ENCODE data around the gene FGFR2. TPM values are rescaled to one million over a fixed set of nuclear protein-coding genes. Genes with fewer than 3 reads are reported as not detected.

FGFR2 gene
- total RNA-seq, 6 donors from 2014 or later: 36.7 to 83.7 (median 64.1) TPM

DNA sequence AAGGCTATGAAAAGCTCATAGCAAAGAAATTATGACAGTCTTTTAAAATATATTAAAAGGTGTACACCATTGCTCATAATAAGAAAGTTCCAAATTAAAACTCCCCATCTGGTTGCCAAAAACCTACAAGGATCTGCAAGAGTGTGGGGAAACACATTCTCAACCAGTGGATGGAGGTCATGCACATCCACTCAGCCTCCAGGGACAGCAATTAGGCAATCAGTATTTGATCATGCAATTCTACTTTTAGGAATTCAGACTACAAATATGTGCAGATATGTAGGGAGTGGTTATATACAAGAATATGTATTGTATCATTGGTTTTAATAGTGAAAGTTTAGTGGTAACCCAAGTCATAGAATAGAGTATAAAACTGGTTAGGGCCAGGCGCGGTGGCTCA lies 157.8 kb downstream of the FGFR2 start:
- H3K9me3 ChIP-seq: no peaks in the 10 kb centered on the region
- ATAC-seq (ENCODE audit: low FRiP score in 2 of 2) (no peak), DNase-seq (no peak)
- TF ChIP-seq, protein P1, sequence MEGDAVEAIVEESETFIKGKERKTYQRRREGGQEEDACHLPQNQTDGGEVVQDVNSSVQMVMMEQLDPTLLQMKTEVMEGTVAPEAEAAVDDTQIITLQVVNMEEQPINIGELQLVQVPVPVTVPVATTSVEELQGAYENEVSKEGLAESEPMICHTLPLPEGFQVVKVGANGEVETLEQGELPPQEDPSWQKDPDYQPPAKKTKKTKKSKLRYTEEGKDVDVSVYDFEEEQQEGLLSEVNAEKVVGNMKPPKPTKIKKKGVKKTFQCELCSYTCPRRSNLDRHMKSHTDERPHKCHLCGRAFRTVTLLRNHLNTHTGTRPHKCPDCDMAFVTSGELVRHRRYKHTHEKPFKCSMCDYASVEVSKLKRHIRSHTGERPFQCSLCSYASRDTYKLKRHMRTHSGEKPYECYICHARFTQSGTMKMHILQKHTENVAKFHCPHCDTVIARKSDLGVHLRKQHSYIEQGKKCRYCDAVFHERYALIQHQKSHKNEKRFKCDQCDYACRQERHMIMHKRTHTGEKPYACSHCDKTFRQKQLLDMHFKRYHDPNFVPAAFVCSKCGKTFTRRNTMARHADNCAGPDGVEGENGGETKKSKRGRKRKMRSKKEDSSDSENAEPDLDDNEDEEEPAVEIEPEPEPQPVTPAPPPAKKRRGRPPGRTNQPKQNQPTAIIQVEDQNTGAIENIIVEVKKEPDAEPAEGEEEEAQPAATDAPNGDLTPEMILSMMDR (IDR thresholded peaks at IDR 0.05): no peak
- TF ChIP-seq EP300 (IDR thresholded peaks at IDR 0.05): no peak
- TF ChIP-seq POLR2AphosphoS5 (IDR thresholded peaks at IDR 0.05): no peak
- no peak for TF ChIP-seq POLR2A (IDR thresholded peaks at IDR 0.05)
- no peak overlapping the region for H3K4me3 ChIP-seq
- H3K4me1 ChIP-seq: peaks cover 0 to 8% (median 1%) of the 10 kb centered on the region in 4 donors
- H3K36me3 ChIP-seq: no peaks in the 10 kb centered on the region
- H3K27ac ChIP-seq: no peak overlapping the region
- 97 to 100% methylated on average over 2 of the region's 2 CpGs for WGBS, 2 donors
- H3K27me3 ChIP-seq: no peaks in the 10 kb centered on the region

DNA sequence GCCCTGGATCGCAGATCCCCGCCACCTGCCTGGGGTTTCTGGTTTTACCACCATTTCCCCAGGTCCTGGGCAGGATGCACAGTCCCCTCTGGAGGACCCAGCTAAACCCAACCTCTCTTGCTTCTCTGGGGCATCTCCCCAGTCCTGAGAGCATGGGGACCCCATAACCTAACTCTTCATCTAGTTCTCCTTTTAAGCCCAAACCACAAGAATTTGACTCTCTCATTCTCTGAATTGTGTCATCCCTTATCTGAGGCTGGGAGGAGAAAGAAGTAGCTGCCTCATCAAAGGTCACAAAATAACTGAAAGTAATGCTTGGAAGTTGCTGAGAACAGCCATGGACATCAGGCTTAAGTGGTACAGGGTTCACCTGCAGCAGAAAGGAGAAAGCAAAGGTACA lies 159.9 kb downstream of the FGFR2 start:
- Histone ChIP-seq H3K36me3 (no peaks in the 10 kb centered on the region), H3K9me3 (no peaks in the 10 kb centered on the region), H3K27me3 (no peaks in the 10 kb centered on the region), H3K4me1 (peaks cover 0 to 8% (median 1%) of the 10 kb centered on the region in 4 donors), H3K27ac (no peak overlapping the region), H3K4me3 (no peak overlapping the region)
- TF ChIP-seq POLR2AphosphoS5 (IDR thresholded peaks at IDR 0.05) (no peak), EP300 (IDR thresholded peaks at IDR 0.05) (no peak), POLR2A (IDR thresholded peaks at IDR 0.05) (no peak)
- TF ChIP-seq, protein P1 (IDR thresholded peaks at IDR 0.05): no peak
- DNase-seq: no peak
- 93 to 100% methylated on average over 2 of the region's 2 CpGs for WGBS, 2 donors
- ATAC-seq (ENCODE audit: low FRiP score in 2 of 2): no peak

DNA sequence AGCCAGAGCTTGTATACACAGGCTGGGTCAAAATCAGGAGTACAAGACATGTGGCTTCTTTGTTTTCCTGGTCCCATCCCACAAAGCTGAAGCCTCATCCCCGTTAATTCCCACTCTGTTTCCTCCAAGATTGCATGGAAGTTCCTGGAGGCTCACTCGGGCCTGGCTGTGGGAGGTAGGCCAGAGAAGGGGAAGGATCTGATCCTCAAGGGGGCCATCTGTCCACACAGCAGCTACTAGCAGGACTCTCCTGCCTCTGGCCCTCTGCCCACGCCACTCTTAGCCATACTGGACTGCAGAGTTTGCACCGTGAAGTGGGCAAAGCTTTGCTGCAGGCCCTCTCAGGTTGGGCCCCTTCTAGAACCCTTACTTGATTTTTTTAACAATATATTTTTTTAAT lies 160.6 kb downstream of the FGFR2 start:
- H3K27ac ChIP-seq: no peak overlapping the region
- no peaks in the 10 kb centered on the region for H3K36me3 ChIP-seq
- 36 to 37% methylated on average over 4 of the region's 4 CpGs for WGBS, 2 donors
- H3K4me3 ChIP-seq: no peak overlapping the region
- H3K4me1 ChIP-seq: peaks cover 0 to 8% (median 1%) of the 10 kb centered on the region in 4 donors
- DNase-seq (peak in 1 of 2 donors; percentile 70), ATAC-seq (ENCODE audit: low FRiP score in 2 of 2) (peak in 1 of 2 donors; percentile 30)
- TF ChIP-seq, protein P1 (IDR thresholded peaks at IDR 0.05): no peak
- TF ChIP-seq POLR2A (IDR thresholded peaks at IDR 0.05): no peak
- no peak for TF ChIP-seq POLR2AphosphoS5 (IDR thresholded peaks at IDR 0.05)
- no peak for TF ChIP-seq EP300 (IDR thresholded peaks at IDR 0.05)
- no peaks in the 10 kb centered on the region for H3K27me3 ChIP-seq
- H3K9me3 ChIP-seq: no peaks in the 10 kb centered on the region

DNA sequence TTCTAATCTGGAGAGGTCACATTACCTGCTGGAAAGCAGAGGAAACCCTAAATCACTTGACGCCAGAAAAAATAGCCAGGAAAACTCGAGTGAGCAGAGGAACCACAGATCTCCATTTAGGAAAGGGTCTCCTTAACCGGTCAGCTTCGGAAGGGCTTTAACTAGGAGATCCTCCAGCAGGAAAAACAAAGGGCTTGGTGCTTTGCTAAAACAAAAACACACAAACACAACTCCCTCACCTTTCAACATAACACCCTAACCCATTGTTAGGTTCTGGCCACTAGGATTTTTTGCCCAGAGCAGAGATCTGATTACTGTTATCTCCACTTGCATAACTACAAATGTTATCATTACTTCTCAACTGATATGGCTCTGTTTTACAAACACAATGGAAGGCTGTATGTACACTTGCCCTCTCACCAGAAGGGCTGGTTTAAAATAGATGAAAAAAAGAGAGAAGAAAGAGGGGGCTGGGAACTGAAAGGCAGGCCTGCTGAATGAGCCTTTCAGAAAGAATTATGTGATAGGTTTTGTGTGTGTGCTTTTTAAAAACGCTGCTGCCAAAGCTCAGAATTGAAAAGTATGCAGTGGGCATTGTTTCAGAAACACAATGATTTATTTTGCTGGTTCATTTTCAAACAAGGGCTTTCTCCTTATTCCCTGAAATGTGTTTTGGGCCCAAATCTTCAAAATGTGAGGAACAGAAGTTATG lies 161.5 kb downstream of the FGFR2 start:
- DNase-seq: no peak
- Histone ChIP-seq H3K27me3 (no peaks in the 10 kb centered on the region), H3K4me1 (peaks cover 0 to 8% (median 1%) of the 10 kb centered on the region in 4 donors), H3K4me3 (no peak overlapping the region), H3K36me3 (no peaks in the 10 kb centered on the region), H3K27ac (no peak overlapping the region), H3K9me3 (no peaks in the 10 kb centered on the region)
- ATAC-seq (ENCODE audit: low FRiP score in 2 of 2): no peak
- TF ChIP-seq POLR2A (IDR thresholded peaks at IDR 0.05) (no peak), POLR2AphosphoS5 (IDR thresholded peaks at IDR 0.05) (no peak), EP300 (IDR thresholded peaks at IDR 0.05) (no peak)
- TF ChIP-seq, protein P1 (IDR thresholded peaks at IDR 0.05): no peak
- 44% methylated on average over 5 of the region's 5 CpGs for WGBS, 2 donors

DNA sequence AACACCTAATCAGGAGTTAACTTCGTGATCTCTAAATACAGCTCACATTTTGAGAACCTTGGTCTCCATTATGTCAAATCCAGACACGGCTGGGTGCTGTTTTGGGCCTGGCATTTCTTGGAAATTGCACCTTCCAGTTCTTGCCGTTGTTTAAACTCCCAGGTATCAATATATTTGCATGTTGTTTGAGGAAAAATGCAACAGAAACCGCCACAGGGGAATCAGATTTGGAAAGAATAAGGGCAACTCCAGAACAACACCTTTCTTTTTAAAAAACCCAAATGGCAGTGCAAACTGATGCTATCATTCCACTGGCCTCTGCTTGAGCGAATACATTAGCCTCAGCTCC lies 162.0 kb downstream of the FGFR2 start:
- ATAC-seq (ENCODE audit: low FRiP score in 2 of 2): no peak
- Histone ChIP-seq H3K36me3 (no peaks in the 10 kb centered on the region), H3K27me3 (no peaks in the 10 kb centered on the region), H3K4me3 (no peak overlapping the region), H3K4me1 (peaks cover 0 to 8% (median 1%) of the 10 kb centered on the region in 4 donors), H3K27ac (no peak overlapping the region), H3K9me3 (no peaks in the 10 kb centered on the region)
- TF ChIP-seq POLR2AphosphoS5 (IDR thresholded peaks at IDR 0.05) (no peak), POLR2A (IDR thresholded peaks at IDR 0.05) (no peak), EP300 (IDR thresholded peaks at IDR 0.05) (no peak)
- TF ChIP-seq, protein P1 (IDR thresholded peaks at IDR 0.05): no peak
- 72 to 84% methylated on average over 5 of the region's 5 CpGs for WGBS, 2 donors
- DNase-seq: no peak
